ENCODE measurements around the gene ADAT2. TPM values are rescaled to one million over a fixed set of nuclear protein-coding genes. Genes with fewer than 3 reads are reported as not detected.

Gene ADAT2
- total RNA-seq, 2 experiments from 2014 or later, result 19.4 to 20.1 TPM

DNA sequence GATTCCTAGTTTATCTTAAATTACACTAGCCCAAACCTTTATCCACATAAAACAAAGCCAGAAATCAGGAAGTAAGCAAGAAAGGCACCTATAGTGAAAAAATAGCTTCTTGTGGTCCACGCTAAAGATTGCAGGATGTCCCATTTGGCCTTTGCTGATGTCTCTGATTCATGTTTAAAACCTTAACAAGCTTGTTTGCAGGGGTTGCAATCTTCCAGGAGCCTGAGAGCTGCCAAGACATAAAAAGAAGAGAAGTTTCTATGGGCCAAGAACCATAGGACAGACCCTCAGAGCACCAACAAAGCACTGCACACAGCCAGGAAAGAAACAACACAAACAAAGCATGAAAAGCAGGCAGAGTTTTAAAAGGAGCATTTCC is 49.4 kb downstream of the ADAT2 start:
- Mint-ChIP-seq H3K27ac (no peak overlapping the region), H3K4me1 (peaks cover 37% of the 10 kb centered on the region), H3K9me3 (no peaks in the 10 kb centered on the region), H3K27me3 (no peaks in the 10 kb centered on the region), H3K4me3 (no peak overlapping the region), H3K36me3 (ENCODE audit: low read depth) (no peaks in the 10 kb centered on the region)
- CTCF ChIA-PET, result interaction anchor here (1.2 kb wide), 1 partner anchor 26 kb away, joined by 4 read pairs; no protein-coding TSS in a partner anchor
- DNase-seq, result no peak
- POLR2A ChIA-PET, result no interaction called here

DNA sequence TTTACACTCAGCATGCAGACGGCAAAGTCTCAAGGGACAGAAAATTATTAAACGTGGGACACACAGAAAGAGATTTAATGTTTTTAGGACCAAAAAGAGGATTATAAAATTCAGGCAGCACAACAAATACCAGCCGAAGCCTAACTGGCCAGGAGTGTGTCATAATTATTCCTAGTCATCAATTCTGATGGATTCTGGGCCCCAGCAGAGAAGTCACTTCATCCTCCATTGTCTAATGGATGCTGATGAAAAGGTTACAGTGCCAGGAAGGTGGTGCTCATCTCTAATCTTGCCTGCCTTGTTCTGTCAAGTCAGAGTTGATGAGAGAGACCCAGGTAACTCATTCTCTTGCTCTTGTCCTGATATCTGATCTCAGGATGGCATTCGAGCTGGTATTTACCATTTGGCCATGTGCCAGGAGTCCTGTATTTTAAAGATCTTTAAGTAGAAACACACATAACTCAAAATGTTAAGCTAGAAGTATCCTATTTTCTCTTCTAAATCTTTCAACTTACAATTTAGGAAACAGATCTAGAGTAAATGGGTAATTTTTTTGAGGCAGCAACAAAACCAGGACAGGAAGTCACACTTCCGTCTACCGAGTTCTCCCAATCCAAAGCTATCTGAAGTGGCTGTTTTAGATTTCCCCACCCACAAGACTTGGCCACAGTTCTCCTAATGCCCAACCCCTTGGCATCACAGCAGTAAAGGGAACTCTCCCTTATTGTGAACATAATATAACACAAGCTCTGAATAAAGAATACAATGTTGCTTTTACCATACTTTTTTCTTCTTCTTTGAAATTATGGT is 50.0 kb downstream of the ADAT2 start:
- peaks cover 37% of the 10 kb centered on the region for H3K4me1 Mint-ChIP-seq
- H3K36me3 Mint-ChIP-seq (ENCODE audit: low read depth), result no peaks in the 10 kb centered on the region
- no peak overlapping the region for H3K4me3 Mint-ChIP-seq
- no peaks in the 10 kb centered on the region for H3K9me3 Mint-ChIP-seq
- DNase-seq, result no peak
- H3K27ac Mint-ChIP-seq, result no peak overlapping the region
- ChIA-PET CTCF (no interaction called here), POLR2A (no interaction called here)
- peaks cover 3% of the 10 kb centered on the region for H3K27me3 Mint-ChIP-seq

- no peak overlapping the region for H3K27ac Mint-ChIP-seq
- H3K27me3 Mint-ChIP-seq, result peaks cover 5% of the 10 kb centered on the region
- POLR2A ChIA-PET, result no interaction called here
- no peaks in the 10 kb centered on the region for H3K9me3 Mint-ChIP-seq
- H3K4me3 Mint-ChIP-seq, result no peak overlapping the region
- H3K4me1 Mint-ChIP-seq, result peaks cover 37% of the 10 kb centered on the region
- DNase-seq, result no peak
- CTCF ChIA-PET, result no interaction called here
- no peaks in the 10 kb centered on the region for H3K36me3 Mint-ChIP-seq (ENCODE audit: low read depth)
Observed at GRCh38 chr6:143399775-143400174, 50.7 kb downstream of the ADAT2 start.

GRCh38 chr6:143399176-143399575 is 51.3 kb downstream of the ADAT2 start:
- CTCF ChIA-PET, result no interaction called here

DNA sequence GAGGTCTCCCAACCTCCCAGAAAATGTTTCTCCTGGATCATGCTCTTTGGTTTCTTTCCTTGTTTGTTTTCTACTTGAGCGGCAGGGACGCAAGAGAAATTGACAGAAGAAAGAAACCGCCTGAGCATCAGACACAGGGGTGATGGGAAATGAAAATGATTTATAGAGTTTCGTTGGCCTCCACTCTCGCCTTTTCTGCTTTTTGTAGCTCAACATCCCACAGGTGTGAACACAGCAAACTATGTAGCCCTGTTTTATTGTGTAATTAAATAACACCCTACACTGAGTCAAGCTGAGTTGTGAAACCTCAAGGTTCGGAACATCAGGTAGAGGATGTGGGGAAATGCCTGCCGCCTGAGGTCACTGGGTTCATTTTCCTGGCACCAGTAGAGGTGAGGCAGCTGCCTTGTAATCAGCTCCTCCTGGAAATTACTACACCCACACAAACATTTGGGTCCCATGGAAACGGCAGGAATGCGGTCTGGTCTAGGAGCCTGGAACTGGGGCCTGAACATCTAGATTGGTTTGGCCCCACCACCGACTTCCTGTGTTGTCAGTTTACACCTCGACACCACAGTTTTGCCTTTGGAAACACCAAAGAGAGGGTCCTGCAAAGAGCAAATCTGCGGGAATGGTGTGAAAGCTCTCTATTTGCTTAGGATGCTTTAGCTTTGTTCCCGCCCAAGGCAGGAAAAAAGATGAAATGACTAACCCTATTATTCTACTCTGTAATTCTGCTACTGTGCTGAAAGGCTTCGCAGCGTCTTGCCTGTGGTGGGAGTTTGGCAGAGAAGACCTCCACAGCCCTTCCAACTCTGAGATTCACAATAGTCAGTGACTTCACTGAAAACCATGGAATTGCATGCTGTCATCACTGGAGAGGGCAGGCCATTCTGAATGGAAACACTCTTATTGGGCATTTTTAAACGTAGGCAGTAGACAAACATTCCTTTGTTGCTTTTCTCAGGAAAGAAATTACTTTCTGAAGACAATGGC is 53.0 kb downstream of the ADAT2 start:
- no peak overlapping the region for H3K27ac Mint-ChIP-seq
- ChIA-PET CTCF (interaction anchor here (0.8 kb wide), 1 partner anchor 28 kb away, joined by 3 read pairs; no protein-coding TSS in a partner anchor), POLR2A (interaction anchor here (0.9 to 1.4 kb wide), 3 partner anchors 30 to 1002 kb away, joined by 4 to 5 read pairs (median 5); no protein-coding TSS in a partner anchor)
- peak; percentile 48 for DNase-seq
- H3K9me3 Mint-ChIP-seq, result no peaks in the 10 kb centered on the region
- no peak overlapping the region for H3K4me3 Mint-ChIP-seq
- H3K27me3 Mint-ChIP-seq, result peaks cover 5% of the 10 kb centered on the region
- no peaks in the 10 kb centered on the region for H3K36me3 Mint-ChIP-seq (ENCODE audit: low read depth)
- H3K4me1 Mint-ChIP-seq, result peaks cover 37% of the 10 kb centered on the region

More at GRCh38 chr6:143399176-143399575, 51.3 kb downstream of the ADAT2 start:
- H3K36me3 Mint-ChIP-seq (ENCODE audit: low read depth), result no peaks in the 10 kb centered on the region
- POLR2A ChIA-PET, result no interaction called here
- no peak for DNase-seq
- peaks cover 37% of the 10 kb centered on the region for H3K4me1 Mint-ChIP-seq
- peaks cover 5% of the 10 kb centered on the region for H3K27me3 Mint-ChIP-seq
- no peak overlapping the region for H3K27ac Mint-ChIP-seq
- H3K9me3 Mint-ChIP-seq, result no peaks in the 10 kb centered on the region
- H3K4me3 Mint-ChIP-seq, result no peak overlapping the region

DNA sequence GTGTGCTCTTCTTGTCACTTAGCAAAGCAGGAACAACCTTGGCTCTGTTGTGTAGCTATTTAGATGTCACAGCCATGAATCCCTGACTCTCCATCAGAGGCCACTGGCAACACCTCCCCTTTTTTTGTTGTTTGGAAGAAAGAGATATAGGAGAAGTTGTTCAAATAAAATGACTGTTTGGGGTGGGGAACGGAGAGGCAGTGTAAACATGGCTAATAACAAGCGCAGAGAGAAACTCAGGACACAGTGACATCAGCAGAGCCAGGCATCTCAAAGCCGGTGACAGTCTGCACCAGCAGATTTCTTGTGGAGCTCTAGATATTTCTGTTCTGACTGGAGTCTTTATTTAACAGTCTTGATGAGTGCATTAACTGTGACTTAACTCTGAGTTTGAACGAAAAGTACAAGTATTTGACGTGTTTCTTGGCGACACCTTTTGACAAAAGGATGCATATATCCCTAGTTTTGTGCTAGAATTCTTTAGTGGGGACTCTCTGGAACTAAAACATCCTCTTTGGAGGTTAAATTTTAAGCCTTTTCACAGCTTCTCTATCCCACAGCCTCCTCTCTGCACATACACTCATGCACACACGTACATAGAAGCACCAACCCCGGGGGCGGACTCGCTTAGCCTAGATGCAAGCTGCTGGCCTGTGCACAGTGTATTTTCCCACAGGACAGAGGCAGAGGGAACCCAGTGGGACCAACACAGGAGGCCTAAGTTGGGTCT is 53.8 kb downstream of the ADAT2 start:
- ChIA-PET CTCF (interaction anchor here (0.8 kb wide), 1 partner anchor 29 kb away, joined by 3 read pairs; no protein-coding TSS in a partner anchor), POLR2A (interaction anchor here (0.9 to 1.4 kb wide), 3 partner anchors 30 to 1001 kb away, joined by 4 to 5 read pairs (median 5); no protein-coding TSS in a partner anchor)
- H3K27ac Mint-ChIP-seq, result no peak overlapping the region
- DNase-seq, result no peak
- peaks cover 37% of the 10 kb centered on the region for H3K4me1 Mint-ChIP-seq
- H3K4me3 Mint-ChIP-seq, result no peak overlapping the region
- H3K9me3 Mint-ChIP-seq, result no peaks in the 10 kb centered on the region
- no peaks in the 10 kb centered on the region for H3K36me3 Mint-ChIP-seq (ENCODE audit: low read depth)
- peaks cover 5% of the 10 kb centered on the region for H3K27me3 Mint-ChIP-seq

DNA sequence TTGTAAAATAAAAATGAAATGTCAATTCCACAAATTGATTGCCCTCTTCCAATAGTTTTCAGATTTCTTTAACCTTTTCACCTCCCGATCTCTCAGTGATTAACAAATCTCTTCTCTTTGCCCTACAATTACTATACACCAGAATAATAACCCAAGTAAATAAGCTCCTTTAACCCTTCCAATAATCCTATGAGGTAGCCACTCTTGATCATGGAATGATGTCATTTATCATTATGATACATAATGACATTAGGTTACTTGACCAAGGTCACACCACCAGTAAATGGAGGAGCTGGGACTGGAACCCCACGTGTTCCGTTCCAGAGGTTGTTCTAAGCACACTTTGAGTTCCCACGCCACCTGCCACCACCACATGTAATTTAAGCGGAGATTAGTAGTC is 54.8 kb downstream of the ADAT2 start:
- H3K4me1 Mint-ChIP-seq, result peaks cover 32% of the 10 kb centered on the region
- peaks cover 5% of the 10 kb centered on the region for H3K27me3 Mint-ChIP-seq
- no peak overlapping the region for H3K4me3 Mint-ChIP-seq
- no peaks in the 10 kb centered on the region for H3K36me3 Mint-ChIP-seq (ENCODE audit: low read depth)
- ChIA-PET POLR2A (no interaction called here), CTCF (no interaction called here)
- no peaks in the 10 kb centered on the region for H3K9me3 Mint-ChIP-seq
- no peak for DNase-seq
- H3K27ac Mint-ChIP-seq, result no peak overlapping the region

- Mint-ChIP-seq H3K27ac (no peak overlapping the region), H3K36me3 (ENCODE audit: low read depth) (no peaks in the 10 kb centered on the region), H3K4me3 (no peak overlapping the region), H3K4me1 (peaks cover 21% of the 10 kb centered on the region), H3K9me3 (no peaks in the 10 kb centered on the region), H3K27me3 (peaks cover 5% of the 10 kb centered on the region)
- DNase-seq, result no peak
- POLR2A ChIA-PET, result no interaction called here
- CTCF ChIA-PET, result no interaction called here
Observed at GRCh38 chr6:143394389-143394788, 56.1 kb downstream of the ADAT2 start.

DNA sequence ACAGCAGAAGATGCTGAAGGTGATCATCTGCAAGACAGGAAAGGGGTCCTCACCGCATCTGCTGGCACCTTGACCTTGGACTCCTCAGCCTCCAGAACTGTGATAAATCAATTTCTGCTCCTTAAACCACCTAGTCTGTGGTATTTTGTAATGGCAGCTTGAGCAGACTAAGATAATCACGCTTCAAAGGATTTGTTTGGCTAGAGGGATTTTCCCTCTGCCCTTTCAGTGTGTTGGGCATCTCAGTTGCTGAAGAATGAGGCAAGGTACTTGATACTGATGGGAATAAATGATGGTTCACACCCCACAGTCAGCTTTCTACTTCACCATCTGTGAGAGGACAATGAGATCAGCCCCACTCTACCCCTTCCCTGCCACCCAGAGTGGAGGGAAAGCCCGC is 60.2 kb downstream of the ADAT2 start:
- H3K4me1 Mint-ChIP-seq, result no peaks in the 10 kb centered on the region
- ChIA-PET CTCF (no interaction called here), POLR2A (no interaction called here)
- H3K36me3 Mint-ChIP-seq (ENCODE audit: low read depth), result no peaks in the 10 kb centered on the region
- no peak overlapping the region for H3K27ac Mint-ChIP-seq
- H3K4me3 Mint-ChIP-seq, result no peak overlapping the region
- H3K27me3 Mint-ChIP-seq, result peaks cover 6% of the 10 kb centered on the region
- H3K9me3 Mint-ChIP-seq, result no peaks in the 10 kb centered on the region
- no peak for DNase-seq

DNA sequence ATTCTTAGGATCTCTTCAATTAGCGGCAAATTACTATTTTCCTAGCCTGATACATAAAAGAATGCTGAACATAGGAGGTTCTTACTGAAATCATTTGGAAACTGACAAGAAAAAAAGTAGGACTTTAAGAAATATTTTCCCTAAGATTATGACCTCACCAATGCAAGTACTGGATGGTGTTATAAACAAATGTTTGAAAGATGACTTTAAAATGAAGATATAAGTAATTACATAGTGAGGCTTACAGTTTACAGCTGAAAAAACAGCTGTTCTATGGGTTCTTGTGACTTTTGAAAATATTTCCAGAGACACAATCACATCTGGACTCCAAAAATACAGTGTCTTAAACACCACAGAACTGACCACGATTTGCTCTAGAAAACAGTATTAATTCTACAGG is 64.9 kb downstream of the ADAT2 start:
- Mint-ChIP-seq H3K4me1 (no peaks in the 10 kb centered on the region), H3K27ac (no peak overlapping the region), H3K4me3 (no peak overlapping the region), H3K9me3 (no peaks in the 10 kb centered on the region), H3K36me3 (ENCODE audit: low read depth) (no peaks in the 10 kb centered on the region), H3K27me3 (peaks cover 8% of the 10 kb centered on the region)
- ChIA-PET CTCF (no interaction called here), POLR2A (no interaction called here)
- no peak for DNase-seq

- Mint-ChIP-seq H3K4me1 (no peaks in the 10 kb centered on the region), H3K4me3 (no peak overlapping the region), H3K27me3 (peaks cover 15% of the 10 kb centered on the region), H3K27ac (no peak overlapping the region), H3K36me3 (ENCODE audit: low read depth) (no peaks in the 10 kb centered on the region), H3K9me3 (peaks cover 7% of the 10 kb centered on the region)
- DNase-seq, result no peak
- CTCF ChIA-PET, result no interaction called here
- POLR2A ChIA-PET, result no interaction called here
Observed at GRCh38 chr6:143376861-143377260, 73.6 kb downstream of the ADAT2 start.

GRCh38 chr6:143376375-143376774 is 74.1 kb downstream of the ADAT2 start:
- Mint-ChIP-seq H3K9me3 (peaks cover 7% of the 10 kb centered on the region), H3K4me1 (no peaks in the 10 kb centered on the region), H3K4me3 (no peak overlapping the region), H3K27ac (no peak overlapping the region), H3K36me3 (ENCODE audit: low read depth) (no peaks in the 10 kb centered on the region), H3K27me3 (peaks cover 15% of the 10 kb centered on the region)
- DNase-seq, result no peak
- POLR2A ChIA-PET, result no interaction called here
- CTCF ChIA-PET, result no interaction called here

Data from activated CD4-positive, alpha-beta memory T cell treated with anti-CD3 and anti-CD28 coated beads, Interleukin-2, amount 10 ng/mL, durations not matched to agents 7 days and 5 days (primary cell).